Psoas muscle (tissue), 8 donors: ENCODE data around the gene AMOTL1. TPM values are rescaled to one million over a fixed set of nuclear protein-coding genes. Genes with fewer than 3 reads are reported as not detected.

ENCODE experiments used
- ATAC-seq, 4 donors: fragments of 200-7000 bp; cut with Tn5 transposase; one replicate each; pipeline ENCODE4 v1.9.1; 2020; ENCODE audit warnings: moderate library complexity in 3 of 4, mild to moderate bottlenecking in 2 of 4
- DNase-seq, 2 donors: peaks; one replicate each; pipeline ENCODE4 v3.0.0-alpha.2; 2020
- H3K27ac ChIP-seq: fragments of 200-600 bp; one replicate; pipeline ENCODE4 v1.8.0; 2022
- H3K27me3 ChIP-seq, 3 donors: fragments of 200-600 bp in 1 of 3; one replicate each; pipeline versions ENCODE4 v1.6.1 to v1.8.0; 2013 to 2022; ENCODE audit warnings: low read length in 2 of 3, mild to moderate bottlenecking in 2 of 3, moderate library complexity in 1 of 3; ENCODE audit not compliant: insufficient read depth in 3 of 3
- H3K36me3 ChIP-seq, 2 donors: fragments of 200-600 bp in 1 of 2; one replicate each; pipeline versions ENCODE4 v1.6.1 to v1.8.0; 2013 to 2022; ENCODE audit warnings: low read depth in 1 of 2, mild to moderate bottlenecking in 1 of 2, moderate library complexity in 1 of 2; ENCODE audit not compliant: insufficient read depth in 1 of 2
- H3K4me1 ChIP-seq: fragments of 200-600 bp; one replicate; pipeline ENCODE4 v1.8.0; 2022
- H3K4me3 ChIP-seq: fragments of 200-600 bp; one replicate; pipeline ENCODE4 v1.8.0; 2022; ENCODE audit warnings: mild to moderate bottlenecking
- H3K9me3 ChIP-seq: fragments of 200-600 bp; one replicate; pipeline ENCODE4 v1.8.0; 2022
- CTCF ChIP-seq: fragments of 200-600 bp; IDR thresholded peaks from one replicate; pipeline ENCODE4 v1.8.0; 2022; ENCODE audit warnings: antibody characterized with exemption
- WGBS, 3 donors: extraction: QIAGEN DNeasy Blood & Tissue Kit; methylation state at CpG; one replicate each; pipeline versions ENCODE4 v1.1.6 to v1.1.7; 2013; 5-methylcytosine and 5-hydroxymethylcytosine counted together
- intact Hi-C, 2 donors: fragments of 100-400 bp; cut with DNase I; formaldehyde crosslinking; loops; one replicate each; pipeline versions ENCODE4 v1.11.0 to v1.14.2; 2022
- polyA plus RNA-seq, 3 donors: library from polyadenylated mRNA; stranded (reverse); fragments of 200-250 nt; gene quantifications; one replicate each; pipeline ENCODE4 v1.2.3, GENCODE V29; 2013
- total RNA-seq, 4 donors: library from RNA; stranded (reverse); fragmentation: NEBNext Ultra II Directional in 2 of 4; extraction: Animal tissue kit (Norgen Biotek cat#: 25700) in 2 of 4; gene quantifications; one replicate each; pipeline versions ENCODE4 v1.2.1 to v1.2.4, GENCODE V29; 2021 to 2023
- donor health status: healthy with polysubstance abuse.
- donor health status: DM: no; HTN: no; CAD: no; lungs with moderate emphysema.
- donor health status: Bipolar disorder and iron deficiency.
- donor health status: healthy.
- donor health status: DM: yes; HTN: yes; CAD: no.
- donor health status: DM: no; HTN: no; CAD: no.
- donor health status: DM: no; HTN: no; CAD: no.
- donor health status: DM: yes; HTN: yes; CAD: no.

AMOTL1 gene
- total and polyA plus RNA-seq, 7 donors = 46.5 to 355 (median 225) TPM

- peak; percentile 40 for TF ChIP-seq CTCF
- H3K36me3 ChIP-seq = no peaks in the 10 kb centered on the region
Observed at GRCh38 chr11:94762208-94762607, 5.9 kb upstream of the AMOTL1 start.

GRCh38 chr11:94762995-94763394, 5.2 kb upstream of the AMOTL1 start:
- peaks cover 47% of the 10 kb centered on the region for H3K4me1 ChIP-seq
- H3K27me3 ChIP-seq = no peaks in the 10 kb centered on the region
- DNase-seq (no peak), ATAC-seq (peak; percentile 51 to 82 (median 79))
- intact Hi-C loops = loop anchor here in 1 of 2 donors (10.0 kb wide), 1 partner anchor 88 kb away; no protein-coding TSS in a partner anchor
- peak overlapping the region; percentile 80 for H3K27ac ChIP-seq
- no peaks in the 10 kb centered on the region for H3K36me3 ChIP-seq
- 40 to 64% (median 41%) methylated on average over 2 of the region's 2 CpGs for WGBS, 3 donors
- H3K4me3 ChIP-seq = no peak overlapping the region
- no peak for TF ChIP-seq CTCF
- no peaks in the 10 kb centered on the region for H3K9me3 ChIP-seq

More at GRCh38 chr11:94762208-94762607, 5.9 kb upstream of the AMOTL1 start:
- Histone ChIP-seq H3K27ac (peak overlapping the region; percentile 80), H3K4me1 (peaks cover 41% of the 10 kb centered on the region), H3K9me3 (no peaks in the 10 kb centered on the region), H3K4me3 (no peak overlapping the region), H3K27me3 (no peaks in the 10 kb centered on the region)
- intact Hi-C loops = loop anchor here in 1 of 2 donors (10.0 kb wide), 1 partner anchor 87 kb away; no protein-coding TSS in a partner anchor
- DNase-seq = no peak
- peak; percentile 58 to 83 (median 81) for ATAC-seq
- 32 to 50% (median 41%) methylated on average over 1 of the region's 1 CpG for WGBS, 3 donors

GRCh38 chr11:94766713-94767206, 1.4 kb upstream of the AMOTL1 start:
- 68 to 83% (median 69%) methylated on average over 5 of the region's 5 CpGs for WGBS, 3 donors
- no peak for ATAC-seq
- no peak overlapping the region for H3K4me3 ChIP-seq
- peak overlapping the region; percentile 99 for H3K27ac ChIP-seq
- no peak for TF ChIP-seq CTCF
- no peaks in the 10 kb centered on the region for H3K9me3 ChIP-seq
- H3K4me1 ChIP-seq = peaks cover 48% of the 10 kb centered on the region
- DNase-seq = no peak
- intact Hi-C loops = loop anchor here (5.0 to 10.0 kb wide), 2 partner anchors 92 to 144 kb away; no protein-coding TSS in a partner anchor
- H3K36me3 ChIP-seq = no peaks in the 10 kb centered on the region
- H3K27me3 ChIP-seq = no peaks in the 10 kb centered on the region

- no peak for TF ChIP-seq CTCF
- ATAC-seq (no peak), DNase-seq (no peak)
- no peaks in the 10 kb centered on the region for H3K36me3 ChIP-seq
- no peaks in the 10 kb centered on the region for H3K27me3 ChIP-seq
- peak overlapping the region; percentile 99 for H3K27ac ChIP-seq
- peak overlapping the region; percentile 99 for H3K4me3 ChIP-seq
- peaks cover 50% of the 10 kb centered on the region for H3K4me1 ChIP-seq
- intact Hi-C loops = loop anchor here (5.0 to 10.0 kb wide), 2 partner anchors 92 to 145 kb away; no protein-coding TSS in a partner anchor
- H3K9me3 ChIP-seq = no peaks in the 10 kb centered on the region
- 83 to 89% (median 83%) methylated on average over 5 of the region's 5 CpGs for WGBS, 3 donors
Observed at GRCh38 chr11:94767291-94767690, 865 bp upstream of the AMOTL1 start.
